Keratinocyte (primary cell): ENCODE results near the gene CDKN2AIPNL. TPM values are rescaled to one million over a fixed set of nuclear protein-coding genes. Genes with fewer than 3 reads are reported as not detected.

Experiments
- DNase-seq: peaks from one replicate; pipeline ENCODE4 v3.0.0-alpha.2; 2011; ENCODE audit warnings: low read depth, missing footprints, low spot score
- FAIRE-seq: peaks from 2 replicates; lab custom pipeline; 2011; peaks lifted over from hg19 to GRCh38; lab: Jason Lieb, UNC
- H2AFZ ChIP-seq: 2 replicates; pipeline ENCODE4 v1.6.0; 2012; ENCODE audit warnings: low read length, control low read depth, inconsistent platforms; ENCODE audit not compliant: control insufficient read depth
- H3K27ac ChIP-seq: 2 replicates; pipeline ENCODE4 v1.5.1; 2011; ENCODE audit warnings: low read length; ENCODE audit not compliant: control insufficient read depth, insufficient read depth
- H3K27me3 ChIP-seq: 3 replicates; pipeline ENCODE4 v1.6.0; 2011; ENCODE audit warnings: low read length; ENCODE audit not compliant: control insufficient read depth, insufficient read depth; ENCODE audit errors: extremely low read depth
- H3K36me3 ChIP-seq, 2 experiments: 2 replicates in 1 of 2; 3 replicates in 1 of 2; pipeline ENCODE4 v1.5.1; 2011; ENCODE audit warnings: low read length in 2 of 2, mild to moderate bottlenecking in 1 of 2; ENCODE audit not compliant: control insufficient read depth in 2 of 2, insufficient read depth in 2 of 2; ENCODE audit errors: extremely low read depth in 1 of 2
- H3K4me1 ChIP-seq: 3 replicates; pipeline ENCODE4 v1.5.1; 2011; ENCODE audit warnings: low read length; ENCODE audit not compliant: control insufficient read depth, insufficient read depth; ENCODE audit errors: extremely low read depth
- H3K4me2 ChIP-seq: 3 replicates; pipeline ENCODE4 v1.6.0; 2011; ENCODE audit warnings: low read depth, low read length; ENCODE audit not compliant: control insufficient read depth, insufficient read depth; ENCODE audit errors: extremely low read depth
- H3K4me3 ChIP-seq, 3 experiments: fragments of 200-600 bp in 1 of 3; sonication (generic) in 1 of 3; 2 replicates in 2 of 3; 3 replicates in 1 of 3; pipeline ENCODE4 v1.5.1; 2011 to 2016; ENCODE audit warnings: low read length in 3 of 3, mild to moderate bottlenecking in 3 of 3, control low read depth in 2 of 3, inconsistent platforms in 1 of 3, low read depth in 1 of 3, mixed read lengths in 1 of 3, mixed run types in 1 of 3, moderate library complexity in 1 of 3; ENCODE audit not compliant: control insufficient read depth in 2 of 3, insufficient read depth in 2 of 3; ENCODE audit errors: extremely low read depth in 1 of 3
- H3K79me2 ChIP-seq: 2 replicates; pipeline ENCODE4 v1.6.0; 2012; ENCODE audit warnings: low read length; ENCODE audit not compliant: control insufficient read depth, insufficient read depth
- H3K9ac ChIP-seq: 3 replicates; pipeline ENCODE4 v1.6.0; 2011; ENCODE audit warnings: low read length; ENCODE audit not compliant: control insufficient read depth, insufficient read depth; ENCODE audit errors: extremely low read depth
- H3K9me1 ChIP-seq: 3 replicates; pipeline ENCODE4 v1.6.0; 2011; ENCODE audit warnings: low read length; ENCODE audit not compliant: control insufficient read depth, insufficient read depth; ENCODE audit errors: extremely low read depth
- H3K9me3 ChIP-seq: 2 replicates; pipeline ENCODE4 v1.5.1; 2012; ENCODE audit warnings: low read depth, low read length; ENCODE audit not compliant: control insufficient read depth
- H4K20me1 ChIP-seq: 3 replicates; pipeline ENCODE4 v1.6.0; 2011; ENCODE audit warnings: low read length; ENCODE audit not compliant: control insufficient read depth, insufficient read depth; ENCODE audit errors: extremely low read depth
- CTCF ChIP-seq, 3 experiments: IDR thresholded peaks in 1 of 3; conservative IDR thresholded peaks in 1 of 3; optimal IDR thresholded peaks in 1 of 3; 2 replicates in 2 of 3; 3 replicates in 1 of 3; pipeline versions ENCODE3 to v1.5.1; 2011; ENCODE audit warnings: low read length in 3 of 3, mild to moderate bottlenecking in 3 of 3, moderate library complexity in 2 of 3, control low read depth in 1 of 3, inconsistent platforms in 1 of 3; ENCODE audit not compliant: insufficient read depth in 2 of 3; ENCODE audit errors: extremely low read depth in 1 of 3
- EZH2 ChIP-seq: IDR thresholded peaks from one replicate; pipeline ENCODE4 v1.6.1; 2012; ENCODE audit warnings: inconsistent platforms, mild to moderate bottlenecking, low read length, moderate library complexity
- dilution Hi-C: fragments of 300-500 bp; cut with MboI; formaldehyde crosslinking; loops from one replicate; pipeline ENCODE4 v1.7.0; 2020; ENCODE audit warnings: low sequenced_read_pairs; ENCODE audit not compliant: extremely low pct_ligation_motif_present
- polyA plus RNA-seq, 5 experiments: library from polyadenylated mRNA; depleted of rRNA in 3 of 5; stranded (reverse) in 3 of 5; stranded (forward) in 1 of 5; unstranded in 1 of 5; fragments of >200 nt; gene quantifications; 1 replicate in 1 of 5; 2 replicates in 3 of 5; 3 replicates in 1 of 5; pipeline versions ENCODE4 v1.2.1 to v1.2.3, GENCODE V29; 2011 to 2012; ENCODE audit warnings: missing spikeins in 2 of 5, low read depth in 1 of 5, low replicate concordance in 1 of 5

The CDKN2AIPNL gene
- polyA plus RNA-seq, 1 donor (not counting 4 experiments of a cell fraction or from before 2014, with no cell fraction given): 28.4 TPM

DNA sequence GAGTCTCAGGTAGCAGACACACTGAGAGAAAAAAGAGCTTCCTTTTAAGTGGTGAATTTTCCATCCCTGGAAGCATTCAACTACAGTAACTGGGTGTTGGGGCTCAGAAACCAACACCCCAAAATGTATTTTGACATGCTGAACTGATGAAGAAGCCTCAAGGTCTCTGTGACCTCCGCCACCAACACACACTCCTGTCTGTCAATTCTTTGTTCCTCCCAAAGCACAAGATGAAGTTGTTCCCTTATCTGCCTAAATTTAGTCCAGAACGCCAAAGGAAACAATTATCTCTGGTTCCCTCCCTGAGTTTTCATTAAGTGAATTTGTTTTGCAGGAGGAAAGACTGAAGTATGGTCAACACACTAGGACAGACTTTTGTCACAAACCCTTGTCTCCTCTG lies 1.4 kb upstream of the CDKN2AIPNL start:
- dilution Hi-C loops: no loop called here

GRCh38 chr5:134411228-134411545 lies 494 bp downstream of the CDKN2AIPNL start:
- peak overlapping the region; percentile 85 to 100 (median 94) for H3K4me3 ChIP-seq

More for the DNA sequence above, 1.4 kb upstream of the CDKN2AIPNL start:
- Histone ChIP-seq H3K9ac (no peak overlapping the region), H3K79me2 (peaks cover 20% of the 10 kb centered on the region), H3K4me1 (peaks cover 34% of the 10 kb centered on the region), H3K36me3 (peaks cover 0 to 4% of the 10 kb centered on the region in 2 experiments), H4K20me1 (no peaks in the 10 kb centered on the region), H3K9me1 (no peaks in the 10 kb centered on the region), H2AFZ (no peak overlapping the region), H3K27ac (no peak overlapping the region), H3K9me3 (no peaks in the 10 kb centered on the region), H3K4me3 (no peak overlapping the region), H3K4me2 (no peak overlapping the region), H3K27me3 (no peaks in the 10 kb centered on the region)
- DNase-seq (no peak), FAIRE-seq (no peak)
- no peak for TF ChIP-seq EZH2
- no peak for TF ChIP-seq CTCF (optimal IDR thresholded peaks at IDR 0.05 in 1 of 3, IDR thresholded peaks at IDR 0.05 in 1 of 3, conservative IDR thresholded peaks at IDR 0.05 in 1 of 3; ENCODE audit: extremely low read depth in 1 of 3, insufficient read depth in 2 of 3, low read length in 3 of 3)

More at GRCh38 chr5:134411228-134411545, 494 bp downstream of the CDKN2AIPNL start:
- dilution Hi-C loops: no loop called here
- H4K20me1 ChIP-seq: no peaks in the 10 kb centered on the region
- H3K27ac ChIP-seq: peak overlapping the region; percentile 62
- peaks cover 0 to 5% of the 10 kb centered on the region in 2 experiments for H3K36me3 ChIP-seq
- TF ChIP-seq EZH2: no peak
- no peak for TF ChIP-seq CTCF (optimal IDR thresholded peaks at IDR 0.05 in 1 of 3, IDR thresholded peaks at IDR 0.05 in 1 of 3, conservative IDR thresholded peaks at IDR 0.05 in 1 of 3; ENCODE audit: extremely low read depth in 1 of 3, insufficient read depth in 2 of 3, low read length in 3 of 3)
- no peak for DNase-seq
- H3K79me2 ChIP-seq: peaks cover 20% of the 10 kb centered on the region
- H3K9me3 ChIP-seq: no peaks in the 10 kb centered on the region
- no peak for FAIRE-seq
- peak overlapping the region; percentile 88 for H3K4me2 ChIP-seq
- H3K4me1 ChIP-seq: peaks cover 34% of the 10 kb centered on the region
- no peaks in the 10 kb centered on the region for H3K9me1 ChIP-seq
- peak overlapping the region; percentile 86 for H3K9ac ChIP-seq
- H3K27me3 ChIP-seq: no peaks in the 10 kb centered on the region
- peak overlapping the region; percentile 74 for H2AFZ ChIP-seq
